H1 (cell line): ENCODE results near the gene SECISBP2. TPM values are rescaled to one million over a fixed set of nuclear protein-coding genes. Genes with fewer than 3 reads are reported as not detected.

Source experiments
- CTCF ChIA-PET: fragments of 300-600 bp; sonication (Branson Sonifier 250); formaldehyde crosslinking; loops from one replicate; lab custom pipeline; 2021; ENCODE audit not compliant: partially characterized antibody; lab: Charles Lee
- POLR2A ChIA-PET: fragments of 300-600 bp; sonication (Branson Sonifier 250); formaldehyde crosslinking; loops from one replicate; lab custom pipeline; 2021; ENCODE audit warnings: inconsistent platforms; ENCODE audit not compliant: partially characterized antibody; lab: Charles Lee
- DNase-seq, 2 experiments: peaks; one replicate each; pipeline versions ENCODE4 v3.0.0 to v3.0.0-alpha.2; 2010 to 2022; ENCODE audit warnings: low spot score in 2 of 2, low read depth in 1 of 2, mixed read lengths in 1 of 2
- FAIRE-seq: peaks from 2 replicates; lab custom pipeline; 2011; peaks lifted over from hg19 to GRCh38; lab: Jason Lieb, UNC
- H2AFZ ChIP-seq: 2 replicates; pipeline ENCODE4 v1.8.1; 2012; ENCODE audit warnings: low read length, inconsistent platforms
- H2AK5ac ChIP-seq: 2 replicates; pipeline ENCODE4 v1.6.1; 2013; ENCODE audit warnings: low read depth, low read length
- H2BK120ac ChIP-seq: replicated peaks from 2 replicates; pipeline ENCODE3; 2013; ENCODE audit warnings: low read depth, low read length, inconsistent platforms
- H2BK12ac ChIP-seq: 2 replicates; pipeline ENCODE4 v1.6.1; 2013; ENCODE audit warnings: low read depth, low read length
- H2BK15ac ChIP-seq: 2 replicates; pipeline ENCODE4 v1.6.1; 2013; ENCODE audit warnings: low read length
- H2BK20ac ChIP-seq: 2 replicates; pipeline ENCODE4 v1.6.1; 2013; ENCODE audit warnings: low read length
- H2BK5ac ChIP-seq: 2 replicates; pipeline ENCODE4 v1.6.1; 2013; ENCODE audit warnings: low read depth, low read length
- H3K14ac ChIP-seq: 2 replicates; pipeline ENCODE4 v1.6.1; 2013; ENCODE audit warnings: inconsistent platforms; ENCODE audit not compliant: insufficient read length
- H3K18ac ChIP-seq: 2 replicates; pipeline ENCODE4 v1.6.1; 2013; ENCODE audit warnings: low read length; ENCODE audit errors: extremely low read depth
- H3K23ac ChIP-seq: 2 replicates; pipeline ENCODE4 v1.6.1; 2013; ENCODE audit warnings: inconsistent platforms; ENCODE audit not compliant: insufficient read length
- H3K23me2 ChIP-seq: 2 replicates; pipeline ENCODE4 v1.6.1; 2013; ENCODE audit warnings: low read depth, low read length
- H3K27ac ChIP-seq: 2 replicates; pipeline ENCODE4 v1.6.1; 2011; ENCODE audit warnings: low read depth, low read length, inconsistent platforms
- H3K27me3 ChIP-seq, 4 experiments: replicated peaks in 1 of 4; 1 replicate in 1 of 4; 2 replicates in 3 of 4; pipeline versions ENCODE4 v1.6.1 to v1.8.1; 2011 to 2013; ENCODE audit warnings: low read length in 3 of 4, mild to moderate bottlenecking in 3 of 4, inconsistent platforms in 2 of 4, mixed read lengths in 2 of 4, moderate library complexity in 1 of 4; ENCODE audit not compliant: control insufficient read depth in 3 of 4, insufficient read depth in 3 of 4; ENCODE audit errors: extremely low read depth in 1 of 4
- H3K36me3 ChIP-seq, 4 experiments: 2 replicates each; pipeline versions ENCODE4 v1.6.1 to v1.8.1; 2011 to 2013; ENCODE audit warnings: mild to moderate bottlenecking in 4 of 4, low read length in 3 of 4, moderate library complexity in 2 of 4, control low read depth in 1 of 4, inconsistent platforms in 1 of 4; ENCODE audit not compliant: insufficient read depth in 4 of 4, control insufficient read depth in 2 of 4
- H3K4ac ChIP-seq: replicated peaks from 2 replicates; pipeline ENCODE3; 2013; ENCODE audit warnings: low read length, low read depth, mixed read lengths, inconsistent platforms; ENCODE audit not compliant: insufficient read length
- H3K4me1 ChIP-seq, 4 experiments: replicated peaks in 1 of 4; 1 replicate in 1 of 4; 2 replicates in 3 of 4; pipeline versions ENCODE4 v1.6.1 to v1.8.1; 2011 to 2013; ENCODE audit warnings: low read length in 3 of 4, inconsistent platforms in 2 of 4, mixed read lengths in 1 of 4; ENCODE audit not compliant: insufficient read depth in 4 of 4, control insufficient read depth in 3 of 4
- H3K4me2 ChIP-seq, 2 experiments: 2 replicates each; pipeline versions ENCODE4 v1.6.1 to v1.8.1; 2011 to 2013; ENCODE audit warnings: low read depth in 2 of 2, low read length in 2 of 2, control low read depth in 1 of 2, inconsistent platforms in 1 of 2, mild to moderate bottlenecking in 1 of 2; ENCODE audit not compliant: insufficient read depth in 1 of 2
- H3K4me3 ChIP-seq, 4 experiments: fragments of 200-600, 300-600 bp in 1 of 4; sonication (generic), shearing (Covaris generic), sonication (Bioruptor Twin) in 1 of 4; 2 replicates each; pipeline versions ENCODE4 v1.5.1 to v1.8.1; 2011 to 2016; ENCODE audit warnings: low read length in 4 of 4, low read depth in 3 of 4, control low read depth in 2 of 4, inconsistent platforms in 2 of 4, mild to moderate bottlenecking in 2 of 4, mixed read lengths in 1 of 4, moderate library complexity in 1 of 4; ENCODE audit not compliant: insufficient read depth in 2 of 4; ENCODE audit errors: extremely low read depth in 1 of 4
- H3K56ac ChIP-seq: replicated peaks from 2 replicates; pipeline ENCODE3; 2013; ENCODE audit warnings: low read depth, mild to moderate bottlenecking, mixed read lengths, low read length, inconsistent platforms; ENCODE audit not compliant: insufficient read length
- H3K79me1 ChIP-seq: 2 replicates; pipeline ENCODE4 v1.6.1; 2013; ENCODE audit warnings: low read depth, low read length, control low read depth
- H3K79me2 ChIP-seq, 2 experiments: 2 replicates each; pipeline versions ENCODE4 v1.6.1 to v1.8.1; 2012 to 2013; ENCODE audit warnings: low read length in 2 of 2, mild to moderate bottlenecking in 2 of 2, inconsistent platforms in 1 of 2; ENCODE audit not compliant: insufficient read depth in 2 of 2, control insufficient read depth in 1 of 2
- H3K9ac ChIP-seq, 4 experiments: replicated peaks in 1 of 4; 1 replicate in 1 of 4; 2 replicates in 3 of 4; pipeline versions ENCODE4 v1.6.1 to v1.8.1; 2011 to 2013; ENCODE audit warnings: low read depth in 3 of 4, low read length in 3 of 4, control low read depth in 2 of 4, mild to moderate bottlenecking in 2 of 4, moderate library complexity in 2 of 4, inconsistent platforms in 1 of 4; ENCODE audit errors: extremely low read depth in 1 of 4
- H3K9me3 ChIP-seq, 2 experiments: 2 replicates each; pipeline versions ENCODE4 v1.6.1 to v1.8.1; 2012 to 2013; ENCODE audit warnings: mild to moderate bottlenecking in 2 of 2, moderate library complexity in 2 of 2, control low read depth in 1 of 2, inconsistent platforms in 1 of 2, low read depth in 1 of 2, low read length in 1 of 2, mixed read lengths in 1 of 2; ENCODE audit not compliant: insufficient read depth in 2 of 2
- H4K20me1 ChIP-seq, 2 experiments: replicated peaks in 1 of 2; 2 replicates each; pipeline versions ENCODE3 to v1.8.1; 2011 to 2013; ENCODE audit warnings: inconsistent platforms in 2 of 2, low read length in 2 of 2, mild to moderate bottlenecking in 1 of 2; ENCODE audit not compliant: insufficient read depth in 2 of 2, control insufficient read depth in 1 of 2
- H4K5ac ChIP-seq: 2 replicates; pipeline ENCODE4 v1.6.1; 2013; ENCODE audit warnings: low read length, low read depth, mixed read lengths, inconsistent platforms; ENCODE audit not compliant: insufficient read length
- H4K8ac ChIP-seq: 2 replicates; pipeline ENCODE4 v1.8.0; 2013; ENCODE audit warnings: mild to moderate bottlenecking, moderate library complexity, low read length, inconsistent platforms; ENCODE audit not compliant: insufficient read depth; ENCODE audit errors: extremely low read depth
- H4K91ac ChIP-seq: replicated peaks from 2 replicates; pipeline ENCODE3; 2013; ENCODE audit warnings: low read length, mixed read lengths, inconsistent platforms; ENCODE audit not compliant: insufficient read length
- USF2 ChIP-seq: IDR thresholded peaks from 2 replicates; pipeline ENCODE4 v1.6.1; 2011; ENCODE audit warnings: low read length, improper control_type of control experiment
- WGBS, 2 experiments: shearing (Covaris generic) in 1 of 2; methylation state at CpG; one replicate each; pipeline versions ENCODE4 v1.1.6 to v1.1.7; 2013 to 2015; ENCODE audit warnings: low lambda C conversion rate in 2 of 2, mixed read lengths in 2 of 2, inconsistent platforms in 1 of 2, low coverage in 1 of 2, missing lambda C conversion rate in 1 of 2; ENCODE audit not compliant: insufficient replicate concordance in 2 of 2, insufficient coverage in 1 of 2, insufficient read length in 1 of 2; ENCODE audit errors: extremely low coverage in 1 of 2, missing lambda C conversion rate in 1 of 2; 5-methylcytosine and 5-hydroxymethylcytosine counted together
- polyA plus RNA-seq, 7 experiments: library from polyadenylated mRNA; depleted of rRNA in 3 of 7; stranded (reverse) in 5 of 7; unstranded in 2 of 7; fragments of >200 nt in 5 of 7; fragments of 200-250 nt in 2 of 7; gene quantifications; 1 replicate in 5 of 7; 2 replicates in 1 of 7; 4 replicates in 1 of 7; pipeline versions ENCODE4 v1.2.1 to v1.2.3, GENCODE V29; 2011 to 2013; ENCODE audit warnings: missing spikeins in 2 of 7, mixed read lengths in 2 of 7
- total RNA-seq: library from RNA; stranded (reverse); fragmentation: NEBNext Ultra II Directional; extraction: Animal tissue kit (Norgen Biotek cat#: 25700); gene quantifications from 2 replicates; pipeline ENCODE4 v1.2.1, GENCODE V29; 2021

The SECISBP2 gene
- total and polyA plus RNA-seq, 2 of the 8 experiments (the other 6 are each of a cell fraction or from before 2014, with no cell fraction given): 39.0 to 61.7 TPM

- Histone ChIP-seq H3K27ac (no peak overlapping the region), H2BK5ac (no peak overlapping the region), H4K91ac (no peak overlapping the region), H2AK5ac (no peak overlapping the region), H2BK15ac (no peak overlapping the region), H2BK20ac (no peak overlapping the region), H4K20me1 (peaks cover 4 to 12% of the 10 kb centered on the region in 2 experiments), H3K36me3 (peaks cover 6 to 22% (median 10%) of the 10 kb centered on the region in 4 experiments; a peak in 6 of 8 replicates), H2AFZ (no peak overlapping the region), H3K4ac (no peak overlapping the region), H3K4me1 (no peaks in the 10 kb centered on the region), H3K4me2 (no peak overlapping the region), H3K27me3 (no peaks in the 10 kb centered on the region), H3K9ac (no peak overlapping the region), H3K79me1 (no peaks in the 10 kb centered on the region), H2BK12ac (no peak overlapping the region), H3K79me2 (no peaks in the 10 kb centered on the region), H3K18ac (no peak overlapping the region), H2BK120ac (no peak overlapping the region), H3K14ac (no peak overlapping the region), H3K56ac (no peak overlapping the region), H4K8ac (no peak overlapping the region), H4K5ac (no peak overlapping the region), H3K23ac (no peak overlapping the region), H3K9me3 (no peaks in the 10 kb centered on the region), H3K23me2 (no peaks in the 10 kb centered on the region), H3K4me3 (no peak overlapping the region)
- FAIRE-seq: no peak
- DNase-seq: no peak
- ChIA-PET POLR2A (no interaction called here), CTCF (interaction anchor here (0.9 to 1.3 kb wide), 3 partner anchors 9 to 213 kb away, joined by 3 to 5 read pairs (median 3); no protein-coding TSS in a partner anchor)
- WGBS, 2 experiments: 92% methylated on average over 25 of the region's 26 CpGs; no CpG with 5 or more reads in 1 of the 2 experiments
- TF ChIP-seq USF2: no peak
Observed at GRCh38 chr9:89380437-89381307, 62.4 kb downstream of the SECISBP2 start.
